Vagina (tissue), 2 donors: Measurements from ENCODE around the gene SPHK1. TPM values are rescaled to one million over a fixed set of nuclear protein-coding genes. Genes with fewer than 3 reads are reported as not detected.

Source experiments
- DNase-seq, 2 donors: peaks; one replicate each; pipeline ENCODE4 v3.0.0-alpha.2; 2017; ENCODE audit errors: extremely low spot score in 2 of 2
- H3K27ac ChIP-seq: fragments of 200-600 bp; sonication (generic); one replicate; pipeline ENCODE4 v1.5.1; 2019
- H3K27me3 ChIP-seq: fragments of 200-600 bp; sonication (generic); one replicate; pipeline ENCODE4 v1.5.1; 2019
- H3K36me3 ChIP-seq, 2 donors: fragments of 200-600 bp; sonication (generic); one replicate each; pipeline ENCODE4 v1.5.1; 2017 to 2019
- H3K4me1 ChIP-seq: fragments of 200-600 bp; sonication (generic); one replicate; pipeline ENCODE4 v1.5.1; 2019
- H3K4me3 ChIP-seq, 2 donors: fragments of 200-600 bp; sonication (generic); 1 replicate in 1 of 2; 2 replicates in 1 of 2; pipeline ENCODE4 v1.5.1; 2016 to 2019
- H3K9me3 ChIP-seq: fragments of 200-600 bp; sonication (generic); one replicate; pipeline ENCODE4 v1.5.1; 2019
- POLR2A ChIP-seq, 2 donors: fragments of 450-650 bp; IDR thresholded peaks; one replicate each; pipeline ENCODE4 v1.6.1; 2017; ENCODE audit warnings: antibody characterized with exemption in 2 of 2, mild to moderate bottlenecking in 2 of 2, moderate library complexity in 2 of 2
- POLR2AphosphoS5 ChIP-seq, 2 donors: sonication (generic); formaldehyde crosslinking; IDR thresholded peaks; one replicate each; pipeline ENCODE4 v1.9.0; 2017; ENCODE audit warnings: antibody characterized with exemption in 2 of 2, mild to moderate bottlenecking in 2 of 2, low read depth in 1 of 2; ENCODE audit not compliant: insufficient read depth in 1 of 2
- intact Hi-C: fragments of 100-400 bp; cut with DNase I; formaldehyde crosslinking; loops from one replicate; pipeline ENCODE4 v1.15.1; 2023
- total RNA-seq: library from RNA; depleted of rRNA; stranded (reverse); fragments of >200 nt; gene quantifications from one replicate; pipeline ENCODE4 v1.2.3, GENCODE V29; 2016
- TF ChIP-seq, protein P1 (sequence below), 3 experiments: fragments of 450-650 bp in 2 of 3; fragments of 200-600 bp in 1 of 3; sonication (generic) in 1 of 3; IDR thresholded peaks; one replicate each; pipeline ENCODE4 v1.5.1; 2017 to 2019; ENCODE audit warnings: antibody characterized with exemption in 3 of 3, mild to moderate bottlenecking in 2 of 3, moderate library complexity in 2 of 3

The SPHK1 gene
- total RNA-seq, 1 donor from 2014 or later: 11.0 TPM

DNA sequence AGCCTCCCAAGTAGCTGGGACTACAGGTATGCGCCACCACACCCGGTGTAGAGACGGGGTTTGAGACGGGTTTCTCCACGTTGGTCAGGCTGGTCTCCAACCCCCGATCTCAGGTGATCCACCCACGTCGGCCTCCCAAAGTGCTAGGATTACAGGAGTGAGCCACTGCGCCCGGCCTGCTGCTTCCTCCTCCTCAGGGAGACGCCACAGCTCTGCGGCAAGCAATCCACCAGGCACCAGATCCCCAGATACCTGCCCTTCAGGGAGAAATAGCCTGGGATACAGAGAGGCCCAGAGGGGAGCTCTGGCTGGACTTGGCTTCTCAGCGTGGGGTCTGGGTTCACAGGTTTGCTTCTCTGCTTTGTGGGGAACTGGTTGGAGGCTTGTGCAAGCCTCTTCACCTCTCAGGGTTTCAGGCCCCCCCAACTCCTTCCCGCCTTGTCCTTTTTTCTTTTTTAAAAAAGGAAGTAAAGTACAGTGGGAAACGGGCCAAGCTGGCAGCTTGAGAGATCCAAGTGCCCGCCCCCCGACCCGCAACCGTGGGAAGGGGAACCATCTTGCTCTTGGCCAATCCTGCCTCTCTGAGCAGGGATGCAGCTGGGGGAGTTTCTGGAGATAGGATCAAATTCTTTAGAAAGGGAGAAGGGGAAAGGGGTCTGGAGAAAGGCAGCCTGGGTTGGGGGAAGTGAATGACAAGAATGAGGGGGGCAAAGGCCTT, 2.6 kb upstream of the SPHK1 start:
- Histone ChIP-seq H3K27me3 (no peaks in the 10 kb centered on the region), H3K9me3 (no peaks in the 10 kb centered on the region), H3K36me3 (no peaks in the 10 kb centered on the region), H3K27ac (peak overlapping the region; percentile 84), H3K4me3 (peak overlapping the region; percentile 63 to 69), H3K4me1 (peaks cover 52% of the 10 kb centered on the region)
- intact Hi-C loops: no loop called here
- no peak for DNase-seq
- TF ChIP-seq POLR2A (IDR thresholded peaks at IDR 0.05) (no peak), POLR2AphosphoS5 (IDR thresholded peaks at IDR 0.05; ENCODE audit: insufficient read depth in 1 of 2, low read depth in 1 of 2) (no peak)

DNA sequence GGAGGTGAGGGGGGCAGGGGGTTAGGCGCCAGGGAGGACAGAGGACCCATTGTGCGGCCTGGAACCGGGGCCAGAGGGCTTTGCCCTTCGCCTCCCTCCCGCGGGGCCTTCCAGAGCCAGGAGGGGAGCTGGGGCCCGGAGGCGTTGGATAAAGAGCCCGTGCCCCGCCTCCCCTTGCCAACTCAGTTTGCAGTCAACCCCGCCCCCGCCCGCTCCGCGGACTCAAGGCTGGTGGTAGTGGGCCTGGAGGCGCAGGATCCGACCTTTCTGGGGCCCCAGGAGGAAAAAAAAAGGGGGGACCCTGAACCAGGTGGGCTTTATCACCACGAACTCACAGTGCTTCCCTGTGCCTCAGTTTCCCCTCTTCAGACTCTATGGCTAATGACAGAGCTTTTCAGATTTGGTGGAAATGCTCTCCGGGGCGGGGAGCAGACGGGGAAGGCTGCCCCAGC, 2.0 kb upstream of the SPHK1 start:
- intact Hi-C loops: no loop called here
- peaks cover 47% of the 10 kb centered on the region for H3K4me1 ChIP-seq

DNA sequence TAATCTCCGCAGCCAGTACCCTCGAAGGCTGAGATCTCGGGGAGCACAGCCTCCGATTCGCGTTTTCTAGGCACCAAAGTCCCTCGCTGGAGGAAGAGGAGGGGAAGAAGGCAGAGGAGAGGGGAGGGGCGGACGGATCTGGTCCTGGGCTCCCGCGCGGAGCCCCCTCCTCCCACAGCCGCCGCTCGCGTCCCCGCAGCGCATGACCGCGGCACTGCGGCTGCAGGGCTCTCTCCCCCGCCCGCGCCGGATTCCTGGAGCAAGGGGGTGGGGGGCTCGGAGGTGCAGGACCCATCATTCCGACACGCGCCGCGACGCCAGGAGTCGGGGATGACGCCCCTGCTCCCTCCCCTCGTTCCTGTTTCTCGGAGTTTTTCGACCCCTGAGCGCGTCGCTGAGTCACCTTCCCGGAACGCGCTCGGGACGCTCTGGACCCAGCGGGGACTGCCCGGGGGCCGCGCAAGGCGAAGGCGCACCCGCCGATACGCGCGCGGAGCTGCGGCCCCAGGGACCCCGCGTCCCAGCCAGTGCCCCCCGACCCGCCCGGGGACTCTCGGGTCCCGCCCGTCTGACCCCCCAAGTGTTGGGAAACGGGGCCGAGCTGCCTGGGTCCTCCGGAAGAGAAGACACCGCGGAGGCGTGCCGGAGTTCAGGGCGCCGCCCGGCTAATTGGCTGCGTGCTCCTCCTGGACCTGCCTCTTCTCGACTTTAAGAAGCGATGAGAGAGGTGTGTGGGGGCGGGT, 1.4 kb upstream of the SPHK1 start:
- Histone ChIP-seq H3K4me3 (peak overlapping the region; percentile 63 to 69), H3K27ac (peak overlapping the region; percentile 84), H3K4me1 (peaks cover 47% of the 10 kb centered on the region), H3K9me3 (no peaks in the 10 kb centered on the region), H3K27me3 (no peaks in the 10 kb centered on the region), H3K36me3 (no peaks in the 10 kb centered on the region)
- no peak for TF ChIP-seq POLR2AphosphoS5 (IDR thresholded peaks at IDR 0.05; ENCODE audit: insufficient read depth in 1 of 2, low read depth in 1 of 2)
- TF ChIP-seq, protein P1, sequence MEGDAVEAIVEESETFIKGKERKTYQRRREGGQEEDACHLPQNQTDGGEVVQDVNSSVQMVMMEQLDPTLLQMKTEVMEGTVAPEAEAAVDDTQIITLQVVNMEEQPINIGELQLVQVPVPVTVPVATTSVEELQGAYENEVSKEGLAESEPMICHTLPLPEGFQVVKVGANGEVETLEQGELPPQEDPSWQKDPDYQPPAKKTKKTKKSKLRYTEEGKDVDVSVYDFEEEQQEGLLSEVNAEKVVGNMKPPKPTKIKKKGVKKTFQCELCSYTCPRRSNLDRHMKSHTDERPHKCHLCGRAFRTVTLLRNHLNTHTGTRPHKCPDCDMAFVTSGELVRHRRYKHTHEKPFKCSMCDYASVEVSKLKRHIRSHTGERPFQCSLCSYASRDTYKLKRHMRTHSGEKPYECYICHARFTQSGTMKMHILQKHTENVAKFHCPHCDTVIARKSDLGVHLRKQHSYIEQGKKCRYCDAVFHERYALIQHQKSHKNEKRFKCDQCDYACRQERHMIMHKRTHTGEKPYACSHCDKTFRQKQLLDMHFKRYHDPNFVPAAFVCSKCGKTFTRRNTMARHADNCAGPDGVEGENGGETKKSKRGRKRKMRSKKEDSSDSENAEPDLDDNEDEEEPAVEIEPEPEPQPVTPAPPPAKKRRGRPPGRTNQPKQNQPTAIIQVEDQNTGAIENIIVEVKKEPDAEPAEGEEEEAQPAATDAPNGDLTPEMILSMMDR (IDR thresholded peaks at IDR 0.05): no peak
- TF ChIP-seq POLR2A (IDR thresholded peaks at IDR 0.05): no peak
- DNase-seq: no peak
- intact Hi-C loops: no loop called here

More for the DNA sequence above, 2.0 kb upstream of the SPHK1 start:
- H3K36me3 ChIP-seq: no peaks in the 10 kb centered on the region
- peak overlapping the region; percentile 84 for H3K27ac ChIP-seq
- peak overlapping the region; percentile 63 to 69 for H3K4me3 ChIP-seq
- DNase-seq: no peak
- TF ChIP-seq, protein P1 (IDR thresholded peaks at IDR 0.05): no peak
- TF ChIP-seq POLR2AphosphoS5 (IDR thresholded peaks at IDR 0.05; ENCODE audit: insufficient read depth in 1 of 2, low read depth in 1 of 2): no peak
- no peak for TF ChIP-seq POLR2A (IDR thresholded peaks at IDR 0.05)
- no peaks in the 10 kb centered on the region for H3K27me3 ChIP-seq
- no peaks in the 10 kb centered on the region for H3K9me3 ChIP-seq

DNA sequence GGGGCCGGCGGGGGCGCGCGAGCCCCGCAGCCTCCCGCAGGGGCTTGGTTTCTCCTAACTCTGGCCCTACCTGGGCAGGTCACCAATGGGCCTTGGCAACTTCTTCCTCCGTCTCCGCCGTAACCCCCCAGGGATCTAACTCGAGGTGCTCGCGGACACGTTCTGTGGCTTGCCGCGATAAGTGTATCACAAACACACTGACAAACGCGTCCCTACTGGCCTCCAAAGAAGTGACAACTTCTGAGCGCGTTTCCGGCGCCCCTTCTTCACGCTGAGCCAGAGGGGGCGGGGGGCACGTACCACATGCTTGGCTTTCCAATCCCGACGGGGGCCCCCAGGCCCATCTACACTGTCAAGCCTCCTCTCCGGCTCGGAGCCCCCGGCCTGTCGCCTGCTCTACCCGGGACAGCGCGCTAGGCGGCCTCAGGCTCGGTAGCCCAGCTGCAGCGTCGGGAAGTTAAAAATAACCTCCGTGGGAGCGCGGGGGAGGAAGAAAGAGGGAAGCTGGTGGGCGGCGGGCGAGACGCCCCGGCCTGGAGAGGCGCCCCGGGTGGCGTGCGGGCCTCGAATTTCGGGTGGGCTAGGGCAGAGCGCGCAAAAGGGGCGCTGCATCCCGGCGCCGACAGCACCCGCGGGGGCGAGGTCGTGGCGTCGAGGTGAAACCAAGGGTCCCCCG, 725 bp upstream of the SPHK1 start:
- TF ChIP-seq POLR2AphosphoS5 (IDR thresholded peaks at IDR 0.05; ENCODE audit: insufficient read depth in 1 of 2, low read depth in 1 of 2) (peak in 1 of 2 donors; percentile 48), POLR2A (IDR thresholded peaks at IDR 0.05) (no peak)
- TF ChIP-seq, protein P1 (IDR thresholded peaks at IDR 0.05): peak in 1 of 3 experiments; percentile 11
- Histone ChIP-seq H3K4me3 (peak overlapping the region; percentile 63 to 69), H3K27me3 (no peaks in the 10 kb centered on the region), H3K36me3 (no peaks in the 10 kb centered on the region), H3K4me1 (peaks cover 47% of the 10 kb centered on the region), H3K9me3 (no peaks in the 10 kb centered on the region), H3K27ac (peak overlapping the region; percentile 84)
- intact Hi-C loops: no loop called here
- no peak for DNase-seq
